ENCODE measurements around the gene ARSG. TPM values are rescaled to one million over a fixed set of nuclear protein-coding genes. Genes with fewer than 3 reads are reported as not detected.

ARSG gene
- total and polyA plus RNA-seq, 2 of the 13 experiments (the other 11 are each of a cell fraction or from before 2014, with no cell fraction given): 3.7 to 15.2 TPM

DNA sequence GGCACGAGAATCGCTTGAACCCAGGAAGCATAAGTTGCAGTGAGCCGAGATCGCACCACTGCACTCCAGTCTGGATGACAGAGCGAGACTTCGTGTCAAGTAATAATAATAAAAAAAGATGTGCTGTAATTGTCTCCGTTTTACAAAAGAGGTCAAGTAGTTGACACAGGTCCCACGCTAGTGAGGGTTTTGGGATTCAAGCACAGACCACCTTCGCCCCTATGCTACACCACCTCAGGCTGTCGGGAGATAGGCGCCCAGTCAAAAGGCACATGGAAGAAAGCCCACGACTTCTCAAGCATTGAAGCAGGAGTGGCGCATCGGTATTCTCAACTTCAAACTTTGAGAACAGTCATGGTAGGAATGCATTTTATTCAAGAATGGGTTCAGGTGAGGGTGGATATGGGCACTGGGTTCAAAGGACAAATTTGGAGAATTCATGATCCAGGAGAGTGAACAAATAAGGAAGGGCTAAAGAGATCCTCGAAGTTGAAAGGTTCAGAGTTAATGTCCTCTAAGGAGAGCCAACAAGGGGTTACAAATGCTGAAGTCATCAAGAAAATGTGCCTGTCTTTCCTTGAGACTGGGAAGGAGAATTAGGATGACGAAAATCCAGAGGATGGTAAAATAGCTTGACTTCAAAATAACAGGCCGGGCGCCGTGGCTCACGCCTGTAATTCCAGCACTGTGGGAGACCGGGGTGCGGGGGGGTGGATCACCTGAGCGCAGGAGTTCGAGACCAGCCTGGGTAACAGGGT, 44.8 kb upstream of the ARSG start:
- H3K4me1 ChIP-seq (ENCODE audit: insufficient read depth, low read length): peaks cover 27% of the 10 kb centered on the region
- 94% methylated on average over 24 of the region's 24 CpGs for WGBS (ENCODE audit: low lambda C conversion rate)
- DNase-seq (ENCODE audit: low spot score) (no peak), FAIRE-seq (peak; percentile 12), ATAC-seq (no peak)
- H3K27ac ChIP-seq (ENCODE audit: extremely low read length, insufficient read depth, low read length): no peak overlapping the region
- H2AFZ ChIP-seq (ENCODE audit: low read length): no peak overlapping the region
- ChIA-PET CTCF (ENCODE audit: low intra/inter-chr PET ratio, low total read pairs) (no interaction called here), POLR2A (interaction anchor here (1.0 to 3.9 kb wide), 10 partner anchors 9 to 236 kb away, joined by 3 to 53 read pairs (median 6); partner anchors contain the start of gene WIPI1)
- BruUV-seq (replicated peaks): TSS peak; percentile 88
- H3K27me3 ChIP-seq (ENCODE audit: control insufficient read depth in 1 of 2, insufficient read depth in 2 of 2, low read length in 2 of 2): no peaks in the 10 kb centered on the region; a peak in 2 of 5 replicates
- no peak overlapping the region for H3K9ac ChIP-seq (ENCODE audit: insufficient read depth, low read depth, low read length)
- no peaks in the 10 kb centered on the region for H3K9me3 ChIP-seq (ENCODE audit: low read length)
- H3K4me2 ChIP-seq (ENCODE audit: low read depth, low read length): peak overlapping the region; percentile 82; the same call in 1 of the 2 replicates
- no peaks in the 10 kb centered on the region for H4K20me1 ChIP-seq (ENCODE audit: insufficient read depth, low read length)
- in situ Hi-C loops (cut with HindIII; ENCODE audit: extremely low pct_ligation_motif_present, low pct_unique_long_range_greater_than_20kb) (no loop called here), intact Hi-C loops (cut with micrococcal nuclease; ENCODE audit: unreplicated experiment) (loop anchor here (5.0 kb wide), 1 partner anchor 39 kb away; no protein-coding TSS in a partner anchor)
- H3K79me2 ChIP-seq (ENCODE audit: insufficient read depth, low read length): peaks cover 3% of the 10 kb centered on the region
- H3K4me3 ChIP-seq (replicated peaks in 1 of 3; ENCODE audit: insufficient read depth in 1 of 3, low read depth in 2 of 3, low read length in 3 of 3): no peak overlapping the region
- H3K36me3 ChIP-seq (replicated peaks in 1 of 2; ENCODE audit: control insufficient read depth in 1 of 2, insufficient read depth in 2 of 2, low read length in 2 of 2): peaks cover 0 to under 1% of the 10 kb centered on the region in 2 experiments; a peak in 1 of 5 replicates
- no peak for TF ChIP-seq AKAP8 (CRISPR knock-in tag; IDR thresholded peaks at IDR 0.05)
- no peak for TF ChIP-seq SAFB2 (CRISPR knock-in tag; IDR thresholded peaks at IDR 0.05; ENCODE audit: borderline replicate concordance, low read depth)
- TF ChIP-seq ZNF17 (CRISPR knock-in tag; IDR thresholded peaks at IDR 0.05): no peak
- TF ChIP-seq ATF1 (CRISPR knock-in tag; IDR thresholded peaks at IDR 0.05): no peak
- no peak for TF ChIP-seq FOXA3 (CRISPR knock-in tag; IDR thresholded peaks at IDR 0.05)
- no peak for TF ChIP-seq ZFYVE20 (CRISPR knock-in tag; IDR thresholded peaks at IDR 0.05; ENCODE audit: borderline replicate concordance, low read depth)
- no peak for TF ChIP-seq ZNF629 (CRISPR knock-in tag; conservative IDR thresholded peaks at IDR 0.05)
- TF ChIP-seq HDAC6 (IDR thresholded peaks at IDR 0.05; ENCODE audit: low read depth, low read length): no peak
- TF ChIP-seq SMARCE1 (IDR thresholded peaks at IDR 0.05; ENCODE audit: borderline replicate concordance): no peak
- TF ChIP-seq PCBP1 (IDR thresholded peaks at IDR 0.05; ENCODE audit: borderline replicate concordance, low read depth, low read length): no peak
- TF ChIP-seq ZSCAN29 (CRISPR knock-in tag; conservative IDR thresholded peaks at IDR 0.05): no peak
- TF ChIP-seq, protein P1, sequence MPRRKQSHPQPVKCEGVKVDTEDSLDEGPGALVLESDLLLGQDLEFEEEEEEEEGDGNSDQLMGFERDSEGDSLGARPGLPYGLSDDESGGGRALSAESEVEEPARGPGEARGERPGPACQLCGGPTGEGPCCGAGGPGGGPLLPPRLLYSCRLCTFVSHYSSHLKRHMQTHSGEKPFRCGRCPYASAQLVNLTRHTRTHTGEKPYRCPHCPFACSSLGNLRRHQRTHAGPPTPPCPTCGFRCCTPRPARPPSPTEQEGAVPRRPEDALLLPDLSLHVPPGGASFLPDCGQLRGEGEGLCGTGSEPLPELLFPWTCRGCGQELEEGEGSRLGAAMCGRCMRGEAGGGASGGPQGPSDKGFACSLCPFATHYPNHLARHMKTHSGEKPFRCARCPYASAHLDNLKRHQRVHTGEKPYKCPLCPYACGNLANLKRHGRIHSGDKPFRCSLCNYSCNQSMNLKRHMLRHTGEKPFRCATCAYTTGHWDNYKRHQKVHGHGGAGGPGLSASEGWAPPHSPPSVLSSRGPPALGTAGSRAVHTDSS (CRISPR knock-in tag; conservative IDR thresholded peaks at IDR 0.05): no peak
- TF ChIP-seq ZFP62 (CRISPR knock-in tag; IDR thresholded peaks at IDR 0.05): no peak
- no peak for TF ChIP-seq TSC22D2 (CRISPR knock-in tag; IDR thresholded peaks at IDR 0.05; ENCODE audit: borderline replicate concordance)
- TF ChIP-seq, protein P2, sequence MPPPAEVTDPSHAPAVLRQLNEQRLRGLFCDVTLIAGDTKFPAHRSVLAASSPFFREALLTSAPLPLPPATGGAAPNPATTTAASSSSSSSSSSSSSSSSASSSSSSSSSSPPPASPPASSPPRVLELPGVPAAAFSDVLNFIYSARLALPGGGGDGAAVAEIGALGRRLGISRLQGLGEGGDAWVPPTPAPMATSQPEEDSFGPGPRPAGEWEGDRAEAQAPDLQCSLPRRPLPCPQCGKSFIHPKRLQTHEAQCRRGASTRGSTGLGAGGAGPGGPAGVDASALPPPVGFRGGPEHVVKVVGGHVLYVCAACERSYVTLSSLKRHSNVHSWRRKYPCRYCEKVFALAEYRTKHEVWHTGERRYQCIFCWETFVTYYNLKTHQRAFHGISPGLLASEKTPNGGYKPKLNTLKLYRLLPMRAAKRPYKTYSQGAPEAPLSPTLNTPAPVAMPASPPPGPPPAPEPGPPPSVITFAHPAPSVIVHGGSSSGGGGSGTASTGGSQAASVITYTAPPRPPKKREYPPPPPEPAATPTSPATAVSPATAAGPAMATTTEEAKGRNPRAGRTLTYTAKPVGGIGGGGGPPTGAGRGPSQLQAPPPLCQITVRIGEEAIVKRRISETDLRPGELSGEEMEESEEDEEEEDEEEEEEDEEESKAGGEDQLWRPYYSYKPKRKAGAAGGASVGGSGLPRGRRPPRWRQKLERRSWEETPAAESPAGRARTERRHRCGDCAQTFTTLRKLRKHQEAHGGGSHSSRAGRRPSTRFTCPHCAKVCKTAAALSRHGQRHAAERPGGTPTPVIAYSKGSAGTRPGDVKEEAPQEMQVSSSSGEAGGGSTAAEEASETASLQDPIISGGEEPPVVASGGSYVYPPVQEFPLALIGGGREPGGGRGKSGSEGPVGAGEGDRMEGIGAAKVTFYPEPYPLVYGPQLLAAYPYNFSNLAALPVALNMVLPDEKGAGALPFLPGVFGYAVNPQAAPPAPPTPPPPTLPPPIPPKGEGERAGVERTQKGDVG (CRISPR knock-in tag; IDR thresholded peaks at IDR 0.05; ENCODE audit: borderline replicate concordance): no peak
- TF ChIP-seq ZMYM3 (CRISPR knock-in tag; IDR thresholded peaks at IDR 0.05): 0 out of 2 replicates have a peak, but pooled peaks have one; percentile 2
- TF ChIP-seq ZNF44 (CRISPR knock-in tag; IDR thresholded peaks at IDR 0.05): no peak
